ENCODE measurements around the gene GJC2.

DNA sequence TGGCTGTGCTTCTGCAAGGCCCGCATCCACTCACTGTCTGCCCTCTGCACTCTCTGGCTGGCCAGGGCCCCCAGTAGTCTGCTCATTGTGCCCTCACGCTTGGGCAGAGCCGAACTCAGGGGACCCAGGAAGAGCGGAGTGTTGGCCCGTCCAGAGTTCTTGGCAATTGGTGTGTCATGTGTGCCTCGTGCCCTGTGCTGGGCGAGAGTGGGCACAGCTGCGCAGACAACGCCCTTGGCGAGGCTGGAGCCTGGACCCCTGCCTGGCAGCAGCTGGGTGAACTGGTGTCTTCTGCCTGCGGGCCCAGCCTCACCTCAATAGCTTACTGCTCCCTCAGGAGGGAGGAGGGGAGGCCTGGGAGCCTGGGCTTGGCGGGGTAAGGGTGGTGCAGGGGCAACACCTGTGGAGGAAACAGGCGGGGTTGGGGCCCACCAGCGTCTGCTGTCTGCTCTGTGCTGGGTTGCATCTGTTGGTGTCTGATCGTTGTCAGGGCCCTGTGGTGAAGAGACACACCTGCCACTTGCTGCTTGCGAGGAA is 7.5 kb upstream of the GJC2 start:
- TF ChIP-seq, protein P1, sequence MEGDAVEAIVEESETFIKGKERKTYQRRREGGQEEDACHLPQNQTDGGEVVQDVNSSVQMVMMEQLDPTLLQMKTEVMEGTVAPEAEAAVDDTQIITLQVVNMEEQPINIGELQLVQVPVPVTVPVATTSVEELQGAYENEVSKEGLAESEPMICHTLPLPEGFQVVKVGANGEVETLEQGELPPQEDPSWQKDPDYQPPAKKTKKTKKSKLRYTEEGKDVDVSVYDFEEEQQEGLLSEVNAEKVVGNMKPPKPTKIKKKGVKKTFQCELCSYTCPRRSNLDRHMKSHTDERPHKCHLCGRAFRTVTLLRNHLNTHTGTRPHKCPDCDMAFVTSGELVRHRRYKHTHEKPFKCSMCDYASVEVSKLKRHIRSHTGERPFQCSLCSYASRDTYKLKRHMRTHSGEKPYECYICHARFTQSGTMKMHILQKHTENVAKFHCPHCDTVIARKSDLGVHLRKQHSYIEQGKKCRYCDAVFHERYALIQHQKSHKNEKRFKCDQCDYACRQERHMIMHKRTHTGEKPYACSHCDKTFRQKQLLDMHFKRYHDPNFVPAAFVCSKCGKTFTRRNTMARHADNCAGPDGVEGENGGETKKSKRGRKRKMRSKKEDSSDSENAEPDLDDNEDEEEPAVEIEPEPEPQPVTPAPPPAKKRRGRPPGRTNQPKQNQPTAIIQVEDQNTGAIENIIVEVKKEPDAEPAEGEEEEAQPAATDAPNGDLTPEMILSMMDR (IDR thresholded peaks at IDR 0.05; ENCODE audit: low read depth, low read length) = no peak
- TF ChIP-seq POLR2A (IDR thresholded peaks at IDR 0.05; ENCODE audit: extremely low read depth, insufficient read length) = no peak

Measured in NB4 (cell line).